DND-41 (cell line): ENCODE data around the gene SELENOK.

Source experiments
- CTCF ChIP-seq: IDR thresholded peaks from 2 replicates; pipeline ENCODE4 v1.5.1; 2012; ENCODE audit warnings: borderline replicate concordance, low read length, moderate library complexity, mild to moderate bottlenecking; ENCODE audit not compliant: poor library complexity, severe bottlenecking; ENCODE audit errors: extremely low read depth
- EZH2 ChIP-seq: IDR thresholded peaks from 3 replicates; pipeline ENCODE4 v1.6.1; 2012; ENCODE audit warnings: borderline replicate concordance, low read depth, mild to moderate bottlenecking, moderate library complexity, low read length, inconsistent platforms; ENCODE audit not compliant: severe bottlenecking

- TF ChIP-seq CTCF = no peak
- TF ChIP-seq EZH2 = no peak
These were observed 9.1 kb upstream of the SELENOK start for GRCh38 chr3:53900666-53901331.
